Upper lobe of right lung (tissue), 1 donor: Measurements from ENCODE around the gene UBA6. TPM values are rescaled to one million over a fixed set of nuclear protein-coding genes. Genes with fewer than 3 reads are reported as not detected.
"Not testable (repeated sequence)": the region's sequence is repeated elsewhere in the genome, so short reads cannot be mapped to it uniquely, and the experiment has no call there.

Experiments
- ATAC-seq: fragments of 200-7000 bp; cut with Tn5 transposase; one replicate; pipeline ENCODE4 v1.9.1; 2020; ENCODE audit warnings: mild to moderate bottlenecking, moderate library complexity
- DNase-seq: peaks from one replicate; pipeline ENCODE4 v3.0.0-alpha.2; 2020
- H3K27ac ChIP-seq: fragments of 200-600 bp; one replicate; pipeline ENCODE4 v1.8.0; 2022
- H3K27me3 ChIP-seq: fragments of 200-600 bp; one replicate; pipeline ENCODE4 v1.8.0; 2022; ENCODE audit warnings: mild to moderate bottlenecking
- H3K36me3 ChIP-seq: fragments of 200-600 bp; one replicate; pipeline ENCODE4 v1.8.0; 2022
- H3K4me1 ChIP-seq: fragments of 200-600 bp; one replicate; pipeline ENCODE4 v1.8.0; 2022
- H3K4me3 ChIP-seq: fragments of 200-600 bp; one replicate; pipeline ENCODE4 v1.8.0; 2022; ENCODE audit warnings: mild to moderate bottlenecking
- H3K9me3 ChIP-seq: fragments of 200-600 bp; one replicate; pipeline ENCODE4 v1.8.0; 2022
- CTCF ChIP-seq: fragments of 200-600 bp; IDR thresholded peaks from one replicate; pipeline ENCODE4 v1.8.0; 2022; ENCODE audit warnings: antibody characterized with exemption
- intact Hi-C: fragments of 100-400 bp; cut with DNase I; formaldehyde crosslinking; loops from one replicate; pipeline ENCODE4 v1.11.0; 2022
- total RNA-seq: library from RNA; stranded (reverse); fragmentation: NEBNext Ultra II Directional; extraction: Animal tissue kit (Norgen Biotek cat#: 25700); gene quantifications from one replicate; pipeline ENCODE4 v1.2.1, GENCODE V29; 2021
- donor health status: DM: no; HTN: yes; CAD: no; lungs with severe emphysema.

Gene UBA6
- total RNA-seq, 1 donor from 2014 or later: 48.5 TPM

- H3K27ac ChIP-seq: no peak overlapping the region
- no peaks in the 10 kb centered on the region for H3K36me3 ChIP-seq
- no peaks in the 10 kb centered on the region for H3K9me3 ChIP-seq
- DNase-seq (no peak), ATAC-seq (no peak)
- no peak for TF ChIP-seq CTCF
- intact Hi-C loops: loop anchor here (2.0 kb wide), 1 partner anchor 30 kb away; no protein-coding TSS in a partner anchor
- no peak overlapping the region for H3K4me3 ChIP-seq
- H3K4me1 ChIP-seq: no peaks in the 10 kb centered on the region
- no peaks in the 10 kb centered on the region for H3K27me3 ChIP-seq
These were observed 42.2 kb upstream of the UBA6 start for GRCh38 chr4:67743194-67743593.

DNA sequence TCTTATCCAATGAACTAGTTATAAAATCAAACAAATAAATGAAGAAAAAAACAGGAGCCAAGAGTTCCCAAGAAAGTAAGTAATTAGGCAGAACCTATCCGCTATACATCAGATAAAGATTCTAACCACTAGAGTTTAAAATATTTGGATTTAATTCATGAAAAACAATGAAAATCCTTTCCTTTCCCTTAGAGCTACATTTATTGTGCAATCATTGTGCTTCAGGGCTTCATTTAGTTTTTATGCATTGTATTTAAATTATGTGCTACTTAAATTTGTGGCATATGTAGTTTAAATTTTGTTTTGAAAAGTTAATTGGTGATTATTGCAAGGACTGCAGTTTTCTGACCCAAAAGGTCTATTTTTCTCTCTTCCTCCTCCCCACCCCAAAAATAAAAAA, 35.3 kb upstream of the UBA6 start:
- intact Hi-C loops: no loop called here
- Histone ChIP-seq H3K4me1 (no peaks in the 10 kb centered on the region), H3K36me3 (no peaks in the 10 kb centered on the region), H3K27me3 (no peaks in the 10 kb centered on the region), H3K27ac (no peak overlapping the region), H3K4me3 (no peak overlapping the region), H3K9me3 (no peaks in the 10 kb centered on the region)
- TF ChIP-seq CTCF: no peak
- ATAC-seq (no peak), DNase-seq (no peak)

DNA sequence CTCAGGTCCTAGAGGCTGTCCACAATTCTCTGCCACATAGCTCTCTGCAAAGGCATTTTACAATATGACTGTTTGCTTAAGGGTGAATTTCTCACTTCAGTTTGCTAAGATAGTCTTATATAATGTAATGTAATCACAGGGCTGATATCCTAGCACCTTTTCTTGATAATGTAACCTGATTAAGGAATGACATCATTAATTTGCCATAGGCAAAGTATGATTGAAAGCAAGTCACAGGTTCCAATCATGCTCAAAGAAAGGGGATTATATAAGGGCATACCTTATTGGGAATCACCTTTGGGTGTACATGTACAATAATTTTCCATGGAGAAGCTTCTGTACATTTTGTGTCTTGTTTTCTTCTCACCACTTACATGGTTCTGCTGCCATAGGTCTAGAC, 34.4 kb upstream of the UBA6 start:
- Histone ChIP-seq H3K27ac (no peak overlapping the region), H3K27me3 (no peaks in the 10 kb centered on the region), H3K9me3 (no peaks in the 10 kb centered on the region), H3K4me1 (no peaks in the 10 kb centered on the region), H3K4me3 (no peak overlapping the region), H3K36me3 (no peaks in the 10 kb centered on the region)
- DNase-seq: no peak
- ATAC-seq: no peak
- no peak for TF ChIP-seq CTCF
- intact Hi-C loops: no loop called here

DNA sequence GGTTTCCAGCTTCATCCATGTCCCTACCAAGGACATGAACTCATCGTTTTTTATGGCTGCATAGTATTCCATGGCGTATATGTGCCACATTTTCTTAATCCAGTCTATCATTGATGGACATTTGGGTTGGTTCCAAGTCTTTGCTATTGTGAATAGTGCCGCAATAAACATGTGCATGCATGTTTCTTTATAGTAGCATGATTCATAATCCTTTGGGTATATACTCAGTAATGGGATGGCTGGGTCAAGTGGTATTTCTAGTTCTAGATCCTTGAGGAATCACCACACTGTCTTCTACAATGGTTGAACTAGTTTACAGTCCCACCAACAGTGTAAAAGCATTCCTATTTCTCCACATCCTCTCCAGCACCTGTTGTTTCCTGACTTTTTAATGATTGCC, 29.6 kb upstream of the UBA6 start:
- H3K27me3 ChIP-seq, H3K36me3 ChIP-seq, H3K9me3 ChIP-seq, intact Hi-C loops, H3K4me3 ChIP-seq, ATAC-seq, H3K27ac ChIP-seq, DNase-seq, H3K4me1 ChIP-seq: not testable (repeated sequence)

- Histone ChIP-seq H3K27ac (no peak overlapping the region), H3K9me3 (peaks cover 4% of the 10 kb centered on the region), H3K36me3 (no peaks in the 10 kb centered on the region), H3K4me1 (no peaks in the 10 kb centered on the region), H3K27me3 (no peaks in the 10 kb centered on the region), H3K4me3 (no peak overlapping the region)
- no peak for TF ChIP-seq CTCF
- intact Hi-C loops: no loop called here
- ATAC-seq (peak; percentile 55), DNase-seq (no peak)
These were observed 26.3 kb upstream of the UBA6 start for GRCh38 chr4:67727124-67727850.

DNA sequence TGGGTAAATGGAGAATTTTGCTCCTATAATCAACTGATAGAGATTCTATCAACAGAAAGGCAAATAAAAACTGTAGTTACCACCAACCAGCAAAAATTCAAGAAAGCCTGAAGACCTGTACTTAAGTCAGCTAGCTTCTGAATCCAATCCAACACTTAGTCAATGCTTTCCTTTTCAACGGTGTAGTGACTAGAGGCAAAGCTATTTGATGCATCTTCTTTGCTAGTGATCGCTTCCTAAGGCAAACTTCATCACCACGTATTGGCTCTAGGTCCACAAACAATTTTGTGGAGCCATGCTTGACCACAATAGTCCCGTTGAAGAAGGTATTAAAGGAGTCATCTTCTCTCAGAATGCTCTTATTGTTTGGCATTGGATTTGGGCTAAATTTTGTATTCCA, 25.0 kb upstream of the UBA6 start:
- intact Hi-C loops: no loop called here
- Histone ChIP-seq H3K36me3 (no peaks in the 10 kb centered on the region), H3K27ac (no peak overlapping the region), H3K27me3 (no peaks in the 10 kb centered on the region), H3K9me3 (peaks cover 4% of the 10 kb centered on the region), H3K4me3 (no peak overlapping the region), H3K4me1 (no peaks in the 10 kb centered on the region)
- no peak for DNase-seq
- TF ChIP-seq CTCF: no peak
- ATAC-seq: no peak
